Neutrophil (primary cell): Measurements from ENCODE around the gene IL4I1.

Experiments
- H3K27ac ChIP-seq: fragments of 200-600 bp; sonication (generic); 2 replicates; pipeline ENCODE4 v1.5.1; 2016; ENCODE audit warnings: mild to moderate bottlenecking, moderate library complexity
- H3K27me3 ChIP-seq: fragments of 200-600 bp; sonication (generic); 2 replicates; pipeline ENCODE4 v1.6.0; 2016; ENCODE audit warnings: mild to moderate bottlenecking
- H3K36me3 ChIP-seq: fragments of 200-600 bp; sonication (generic); 2 replicates; pipeline ENCODE4 v1.5.1; 2017
- H3K4me1 ChIP-seq, 2 experiments: fragments of 200-600 bp in 1 of 2; sonication (generic) in 1 of 2; 1 replicate in 1 of 2; 2 replicates in 1 of 2; pipeline versions ENCODE4 v1.5.1 to v1.6.1; 2013 to 2016; ENCODE audit warnings: low read depth in 1 of 2, low read length in 1 of 2, mild to moderate bottlenecking in 1 of 2, moderate library complexity in 1 of 2; ENCODE audit not compliant: control insufficient read depth in 1 of 2, insufficient read depth in 1 of 2
- H3K4me3 ChIP-seq, 2 experiments: fragments of 200-600 bp in 1 of 2; sonication (generic) in 1 of 2; 1 replicate in 1 of 2; 2 replicates in 1 of 2; pipeline ENCODE4 v1.5.1; 2013 to 2016; ENCODE audit warnings: low read depth in 1 of 2, low read length in 1 of 2, mild to moderate bottlenecking in 1 of 2, moderate library complexity in 1 of 2
- H3K9me3 ChIP-seq: fragments of 200-600 bp; sonication (generic); 2 replicates; pipeline ENCODE4 v1.5.1; 2016
- CTCF ChIP-seq: fragments of 200-600 bp; sonication (generic); IDR thresholded peaks from 2 replicates; pipeline ENCODE4 v1.5.1; 2016; ENCODE audit warnings: antibody characterized with exemption

Gene IL4I1

GRCh38 chr19:49921871-49922795 is 25.4 kb upstream of the IL4I1 start:
- Histone ChIP-seq H3K27me3 (no peaks in the 10 kb centered on the region), H3K4me3 (no peak overlapping the region), H3K9me3 (no peaks in the 10 kb centered on the region), H3K27ac (no peak overlapping the region), H3K4me1 (peaks cover 11 to 14% of the 10 kb centered on the region in 2 experiments), H3K36me3 (peaks cover 42% of the 10 kb centered on the region)
- no peak for TF ChIP-seq CTCF

GRCh38 chr19:49920624-49921363 is 24.1 kb upstream of the IL4I1 start:
- no peak overlapping the region for H3K27ac ChIP-seq
- peaks cover 42% of the 10 kb centered on the region for H3K36me3 ChIP-seq
- no peaks in the 10 kb centered on the region for H3K27me3 ChIP-seq
- H3K4me1 ChIP-seq = peaks cover 17 to 18% of the 10 kb centered on the region in 2 experiments
- TF ChIP-seq CTCF = no peak
- no peaks in the 10 kb centered on the region for H3K9me3 ChIP-seq
- H3K4me3 ChIP-seq = no peak overlapping the region

GRCh38 chr19:49918089-49918488 is 21.4 kb upstream of the IL4I1 start:
- TF ChIP-seq CTCF = no peak
- H3K27ac ChIP-seq = peak overlapping the region; percentile 70
- H3K4me1 ChIP-seq = peaks cover 17 to 18% of the 10 kb centered on the region in 2 experiments
- no peaks in the 10 kb centered on the region for H3K9me3 ChIP-seq
- no peaks in the 10 kb centered on the region for H3K27me3 ChIP-seq
- H3K36me3 ChIP-seq = peaks cover 38% of the 10 kb centered on the region
- H3K4me3 ChIP-seq = no peak overlapping the region

GRCh38 chr19:49916839-49917733 is 20.4 kb upstream of the IL4I1 start:
- TF ChIP-seq CTCF = no peak
- no peak overlapping the region for H3K4me3 ChIP-seq
- H3K27ac ChIP-seq = peak overlapping the region; percentile 70
- H3K27me3 ChIP-seq = no peaks in the 10 kb centered on the region
- H3K36me3 ChIP-seq = peaks cover 36% of the 10 kb centered on the region
- peaks cover 17 to 18% of the 10 kb centered on the region in 2 experiments for H3K4me1 ChIP-seq
- H3K9me3 ChIP-seq = no peaks in the 10 kb centered on the region

GRCh38 chr19:49915271-49915670 is 18.6 kb upstream of the IL4I1 start:
- Histone ChIP-seq H3K9me3 (no peaks in the 10 kb centered on the region), H3K4me3 (no peak overlapping the region), H3K27me3 (no peaks in the 10 kb centered on the region), H3K27ac (no peak overlapping the region), H3K36me3 (peaks cover 20% of the 10 kb centered on the region), H3K4me1 (peaks cover 27 to 29% of the 10 kb centered on the region in 2 experiments)
- no peak for TF ChIP-seq CTCF
